Muscle layer of duodenum (tissue), 2 donors: ENCODE data around the gene CD46.
"Not testable (repeated sequence)": the region's sequence is repeated elsewhere in the genome, so short reads cannot be mapped to it uniquely, and the experiment has no call there.

Experiments
- H3K27ac ChIP-seq: one replicate; pipeline ENCODE4 v1.7.0; 2013; ENCODE audit warnings: mild to moderate bottlenecking, low read length
- H3K27me3 ChIP-seq: one replicate; pipeline ENCODE4 v1.7.0; 2013; ENCODE audit warnings: low read depth, mild to moderate bottlenecking, control low read depth, low read length
- H3K36me3 ChIP-seq, 2 donors: one replicate each; pipeline ENCODE4 v1.7.0; 2013; ENCODE audit warnings: low read length in 2 of 2, control low read depth in 1 of 2, mild to moderate bottlenecking in 1 of 2; ENCODE audit not compliant: insufficient read depth in 2 of 2, control insufficient read depth in 1 of 2
- H3K4me1 ChIP-seq, 2 donors: one replicate each; pipeline ENCODE4 v1.7.0; 2013; ENCODE audit warnings: low read length in 2 of 2, mild to moderate bottlenecking in 2 of 2, control low read depth in 1 of 2, moderate library complexity in 1 of 2; ENCODE audit not compliant: insufficient read depth in 2 of 2, control insufficient read depth in 1 of 2
- H3K4me3 ChIP-seq, 2 donors: one replicate each; pipeline ENCODE4 v1.7.0; 2013; ENCODE audit warnings: low read length in 2 of 2, low read depth in 1 of 2, mild to moderate bottlenecking in 1 of 2
- H3K9me3 ChIP-seq, 2 donors: one replicate each; pipeline ENCODE4 v1.7.0; 2013; ENCODE audit warnings: low read length in 2 of 2, control low read depth in 1 of 2, mild to moderate bottlenecking in 1 of 2; ENCODE audit not compliant: control insufficient read depth in 1 of 2
- donor health status: healthy.

CD46 gene

GRCh38 chr1:207753611-207754010 lies 1.8 kb downstream of the CD46 start:
- peaks cover 0 to 35% of the 10 kb centered on the region in 2 donors for H3K4me1 ChIP-seq
- H3K36me3 ChIP-seq = peaks cover 10 to 18% of the 10 kb centered on the region in 2 donors
- H3K27ac ChIP-seq = no peak overlapping the region
- H3K27me3 ChIP-seq = no peaks in the 10 kb centered on the region
- H3K4me3 ChIP-seq = peak overlapping the region; percentile 18 to 98
- no peaks in the 10 kb centered on the region for H3K9me3 ChIP-seq

DNA sequence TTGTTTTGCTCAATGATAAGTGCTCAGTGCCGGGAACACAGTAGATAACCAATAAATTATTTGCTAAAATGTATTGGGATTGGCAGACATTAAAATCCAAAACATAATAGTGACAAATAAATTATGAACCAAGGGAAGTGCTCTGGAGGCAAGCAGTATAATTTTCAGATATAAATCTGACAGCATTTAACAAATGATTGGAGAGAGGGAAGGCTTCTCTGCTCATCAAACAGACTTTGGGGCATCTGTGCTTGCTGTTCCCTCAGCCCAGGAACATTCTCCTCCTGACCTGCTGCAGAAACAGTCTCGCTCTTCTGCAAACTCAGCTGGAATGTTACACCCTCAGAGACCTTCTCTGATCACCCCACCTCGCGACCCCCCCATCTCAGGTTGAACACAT lies 2.2 kb downstream of the CD46 start:
- peak overlapping the region; percentile 18 to 98 for H3K4me3 ChIP-seq
- peaks cover 12 to 22% of the 10 kb centered on the region in 2 donors for H3K36me3 ChIP-seq
- no peaks in the 10 kb centered on the region for H3K9me3 ChIP-seq
- no peaks in the 10 kb centered on the region for H3K27me3 ChIP-seq
- no peak overlapping the region for H3K27ac ChIP-seq
- H3K4me1 ChIP-seq = peaks cover 0 to 35% of the 10 kb centered on the region in 2 donors

- Histone ChIP-seq H3K27me3 (no peaks in the 10 kb centered on the region), H3K36me3 (peaks cover 15 to 31% of the 10 kb centered on the region in 2 donors), H3K4me1 (peaks cover 0 to 35% of the 10 kb centered on the region in 2 donors), H3K27ac (no peak overlapping the region), H3K9me3 (no peaks in the 10 kb centered on the region), H3K4me3 (no peak overlapping the region)
These were observed 3.3 kb downstream of the CD46 start for GRCh38 chr1:207754974-207755700.

DNA sequence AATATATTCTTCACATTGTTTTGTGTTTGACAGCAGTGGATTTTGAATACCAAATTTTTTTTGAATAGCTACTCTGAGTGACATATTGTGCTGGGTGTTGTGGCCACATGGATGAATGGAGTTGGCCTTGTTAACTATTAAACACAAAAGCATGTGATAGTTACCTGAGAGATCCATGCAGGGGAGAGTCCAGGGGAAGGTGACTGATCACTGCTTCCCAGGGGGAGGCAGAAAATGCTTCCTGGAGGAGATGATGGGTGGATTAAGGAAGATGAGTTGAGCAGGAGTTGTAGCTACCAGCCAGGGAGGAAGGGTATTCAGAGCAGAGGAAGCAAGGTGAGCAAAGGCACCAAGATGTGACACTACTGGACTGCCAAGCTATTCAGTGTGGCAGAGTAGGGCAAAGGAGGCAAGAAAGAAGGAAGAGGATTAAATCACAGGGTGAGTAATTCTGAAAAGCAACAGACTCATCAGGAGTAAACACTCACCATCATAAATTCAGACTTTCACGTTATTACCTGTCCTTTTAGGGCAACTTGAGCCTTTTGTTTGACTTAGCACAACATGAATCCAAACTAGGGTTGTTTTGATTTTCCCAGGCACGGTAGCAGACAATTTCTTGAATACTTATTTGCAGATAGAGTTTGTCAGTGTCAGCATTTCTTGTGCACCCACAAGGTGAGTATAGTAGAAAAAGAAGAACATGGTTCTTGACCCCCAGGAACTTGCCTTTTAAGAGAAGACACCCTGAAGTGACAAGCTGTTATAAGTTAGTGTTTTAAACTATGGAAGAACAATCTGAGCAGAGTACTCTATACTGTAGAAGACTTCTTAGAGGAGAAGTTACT lies 4.2 kb downstream of the CD46 start:
- H3K4me1 ChIP-seq = peaks cover 0 to 32% of the 10 kb centered on the region in 2 donors
- H3K36me3 ChIP-seq = peaks cover 21 to 37% of the 10 kb centered on the region in 2 donors
- H3K9me3 ChIP-seq = no peaks in the 10 kb centered on the region
- H3K27me3 ChIP-seq = no peaks in the 10 kb centered on the region
- H3K27ac ChIP-seq = no peak overlapping the region
- no peak overlapping the region for H3K4me3 ChIP-seq

GRCh38 chr1:207762622-207763021 lies 10.8 kb downstream of the CD46 start:
- H3K36me3 ChIP-seq = peaks cover 51 to 61% of the 10 kb centered on the region in 2 donors
- H3K27me3 ChIP-seq = no peaks in the 10 kb centered on the region
- H3K4me1 ChIP-seq = no peaks in the 10 kb centered on the region
- no peaks in the 10 kb centered on the region for H3K9me3 ChIP-seq
- H3K27ac ChIP-seq = no peak overlapping the region
- H3K4me3 ChIP-seq = no peak overlapping the region

DNA sequence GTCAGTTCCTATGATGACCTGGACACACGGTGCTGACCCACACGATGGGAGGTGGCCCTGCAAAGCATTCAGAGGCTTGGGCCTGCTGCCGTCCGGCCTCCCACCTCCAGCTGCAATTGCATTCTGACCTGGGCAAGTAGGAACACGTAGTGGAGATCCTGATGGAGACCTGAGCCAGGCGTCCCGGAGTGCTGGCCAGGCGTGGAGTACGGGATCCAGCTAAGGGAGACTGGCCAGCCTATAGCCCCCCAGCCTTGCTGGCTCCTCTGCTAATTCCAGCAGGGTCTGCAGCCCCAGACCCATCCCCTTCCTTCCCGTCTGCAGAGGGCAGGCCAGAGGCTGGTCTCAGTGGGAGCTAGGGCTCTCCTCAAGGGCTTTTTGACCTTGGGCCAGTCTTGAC lies 11.2 kb downstream of the CD46 start:
- Histone ChIP-seq H3K4me1 (no peaks in the 10 kb centered on the region), H3K9me3 (no peaks in the 10 kb centered on the region), H3K27me3 (no peaks in the 10 kb centered on the region), H3K4me3 (no peak overlapping the region), H3K36me3 (peaks cover 52 to 56% of the 10 kb centered on the region in 2 donors), H3K27ac (no peak overlapping the region)

- no peak overlapping the region for H3K27ac ChIP-seq
- no peaks in the 10 kb centered on the region for H3K4me1 ChIP-seq
- peaks cover 48 to 54% of the 10 kb centered on the region in 2 donors for H3K36me3 ChIP-seq
- H3K9me3 ChIP-seq = no peaks in the 10 kb centered on the region
- H3K4me3 ChIP-seq = no peak overlapping the region
- no peaks in the 10 kb centered on the region for H3K27me3 ChIP-seq
These were observed 12.1 kb downstream of the CD46 start for GRCh38 chr1:207763972-207764371.

GRCh38 chr1:207766569-207766968 lies 14.7 kb downstream of the CD46 start:
- Histone ChIP-seq H3K36me3 (peaks cover 27 to 48% of the 10 kb centered on the region in 2 donors), H3K27me3 (no peaks in the 10 kb centered on the region), H3K9me3 (no peaks in the 10 kb centered on the region), H3K4me1 (no peaks in the 10 kb centered on the region), H3K27ac (no peak overlapping the region), H3K4me3 (no peak overlapping the region)

DNA sequence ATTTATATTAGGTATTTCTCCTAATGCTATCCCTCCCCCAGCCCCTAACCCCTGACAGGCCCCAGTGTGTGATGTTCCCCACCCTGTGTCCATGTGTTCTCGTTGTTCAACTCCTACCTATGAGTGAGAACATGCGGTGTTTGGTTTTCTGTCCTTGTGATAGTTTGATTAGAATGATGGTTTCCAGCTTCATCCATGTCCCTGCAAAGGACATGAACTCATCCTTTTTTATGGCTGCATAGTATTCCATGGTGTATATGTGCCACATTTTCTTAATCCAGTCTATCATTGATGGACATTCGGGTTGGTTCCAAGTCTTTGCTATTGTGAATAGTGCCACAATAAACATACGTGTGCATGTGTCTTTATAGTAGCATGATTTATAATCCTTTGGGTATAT lies 18.7 kb downstream of the CD46 start:
- not testable (repeated sequence) for H3K27ac ChIP-seq, H3K4me3 ChIP-seq, H3K9me3 ChIP-seq, H3K4me1 ChIP-seq, H3K27me3 ChIP-seq
- peaks cover 7 to 20% of the 10 kb centered on the region in 2 donors for H3K36me3 ChIP-seq

GRCh38 chr1:207776045-207776444 lies 24.2 kb downstream of the CD46 start:
- H3K27me3 ChIP-seq, H3K27ac ChIP-seq, H3K4me3 ChIP-seq, H3K4me1 ChIP-seq, H3K9me3 ChIP-seq: not testable (repeated sequence)
- H3K36me3 ChIP-seq = peaks cover 0 to 18% of the 10 kb centered on the region in 2 donors

DNA sequence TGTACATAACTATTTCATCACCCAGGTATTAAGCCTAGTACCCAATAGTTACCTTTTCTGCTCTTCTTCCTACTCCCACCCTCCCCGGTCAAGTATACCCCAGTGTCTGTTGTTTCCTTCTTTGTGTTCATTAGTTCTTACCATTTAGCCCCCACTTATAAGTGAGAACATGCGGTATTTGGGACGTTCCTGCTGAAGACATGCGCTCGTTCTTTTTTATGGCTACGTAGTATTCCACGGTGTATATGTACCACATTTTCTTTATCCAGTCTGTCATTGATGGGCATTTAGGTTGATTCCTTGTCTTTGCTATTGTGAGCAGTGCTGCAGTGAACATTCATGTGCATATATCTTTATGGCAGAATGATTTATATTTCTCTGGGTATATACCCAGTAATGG lies 25.6 kb downstream of the CD46 start:
- H3K27me3 ChIP-seq, H3K27ac ChIP-seq, H3K4me1 ChIP-seq, H3K9me3 ChIP-seq, H3K4me3 ChIP-seq: not testable (repeated sequence)
- peaks cover 0 to 18% of the 10 kb centered on the region in 2 donors for H3K36me3 ChIP-seq
